HepG2 (cell line): ENCODE measurements around the gene IQSEC1. TPM values are rescaled to one million over a fixed set of nuclear protein-coding genes. Genes with fewer than 3 reads are reported as not detected.

Source experiments
- ATAC-seq: fragments of 200-7000 bp; cut with Tn5 transposase; 3 replicates; pipeline ENCODE4 v1.9.1; 2020; ENCODE audit warnings: mild to moderate bottlenecking, moderate library complexity
- BruUV-seq: library from RNA; stranded (reverse); fragments of 400-500 nt; replicated peaks from 2 replicates; lab custom pipeline; 2021; lab: Mats Ljungman, UMichigan
- CTCF ChIA-PET: fragments of 300-600 bp; formaldehyde crosslinking; extraction: SDS; loops from one replicate; lab custom pipeline; 2021; ENCODE audit warnings: low total read pairs, inconsistent platforms, low intra/inter-chr PET ratio; lab: Yijun Ruan, JAX
- POLR2A ChIA-PET: fragments of 350-600 bp; sonication (Branson Sonifier 250); formaldehyde crosslinking; loops from one replicate; lab custom pipeline; 2020; ENCODE audit warnings: antibody characterized with exemption, inconsistent platforms; lab: Yijun Ruan, JAX
- DNase-seq: peaks from one replicate; pipeline ENCODE4 v3.0.0-alpha.2; 2015; ENCODE audit warnings: low spot score
- FAIRE-seq: peaks from 3 replicates; lab custom pipeline; 2011; peaks lifted over from hg19 to GRCh38; lab: Jason Lieb, UNC
- H2AFZ ChIP-seq: one replicate; pipeline ENCODE4 v1.6.1; 2011; ENCODE audit warnings: low read length, inconsistent platforms
- H3K27ac ChIP-seq: fragments of 300-600 bp; 3 replicates; pipeline ENCODE4 v1.8.0; 2011; ENCODE audit warnings: mixed run types, mild to moderate bottlenecking, mixed read lengths, low read length, inconsistent platforms; ENCODE audit not compliant: insufficient read depth; ENCODE audit errors: extremely low read length
- H3K27me3 ChIP-seq, 2 experiments: fragments of 200-600 bp in 1 of 2; 2 replicates in 1 of 2; 3 replicates in 1 of 2; pipeline versions ENCODE4 v1.6.0 to v1.8.0; 2011; ENCODE audit warnings: low read length in 2 of 2, mild to moderate bottlenecking in 2 of 2, moderate library complexity in 2 of 2, inconsistent platforms in 1 of 2; ENCODE audit not compliant: insufficient read depth in 2 of 2, control insufficient read depth in 1 of 2
- H3K36me3 ChIP-seq, 2 experiments: fragments of 200-600 bp in 1 of 2; replicated peaks in 1 of 2; 2 replicates in 1 of 2; 3 replicates in 1 of 2; pipeline versions ENCODE4 v1.5.1 to v1.8.0; 2011; ENCODE audit warnings: low read length in 2 of 2, inconsistent platforms in 1 of 2; ENCODE audit not compliant: insufficient read depth in 2 of 2, control insufficient read depth in 1 of 2
- H3K4me1 ChIP-seq: 2 replicates; pipeline ENCODE4 v1.5.1; 2012; ENCODE audit warnings: low read length, inconsistent platforms; ENCODE audit not compliant: insufficient read depth
- H3K4me2 ChIP-seq: 2 replicates; pipeline ENCODE4 v1.6.0; 2011; ENCODE audit warnings: low read depth, low read length, inconsistent platforms
- H3K4me3 ChIP-seq, 3 experiments: fragments of 200-600 bp in 1 of 3; sonication (generic), shearing (Covaris generic) in 1 of 3; replicated peaks in 1 of 3; 2 replicates each; pipeline ENCODE4 v1.5.1; 2011 to 2016; ENCODE audit warnings: low read length in 3 of 3, inconsistent platforms in 2 of 3, low read depth in 2 of 3, mild to moderate bottlenecking in 2 of 3, control low read depth in 1 of 3, mixed read lengths in 1 of 3; ENCODE audit not compliant: insufficient read depth in 1 of 3
- H3K79me2 ChIP-seq: one replicate; pipeline ENCODE4 v1.6.1; 2011; ENCODE audit warnings: low read length, inconsistent platforms; ENCODE audit not compliant: insufficient read depth
- H3K9ac ChIP-seq: 2 replicates; pipeline ENCODE4 v1.6.0; 2011; ENCODE audit warnings: mild to moderate bottlenecking, low read depth, low read length, inconsistent platforms; ENCODE audit not compliant: insufficient read depth
- H3K9me3 ChIP-seq: 2 replicates; pipeline ENCODE4 v1.5.1; 2012; ENCODE audit warnings: mild to moderate bottlenecking, low read length
- H4K20me1 ChIP-seq: 2 replicates; pipeline ENCODE4 v1.6.0; 2011; ENCODE audit warnings: inconsistent platforms, mild to moderate bottlenecking, low read length, moderate library complexity; ENCODE audit not compliant: insufficient read depth
- GZF1 ChIP-seq: sonication (generic); formaldehyde crosslinking; IDR thresholded peaks from 2 replicates; pipeline ENCODE4 v1.5.1; 2020; ENCODE audit warnings: mild to moderate bottlenecking, missing genetic modification reagents
- MBD4 ChIP-seq: IDR thresholded peaks from 2 replicates; pipeline ENCODE4 v1.6.1; 2012; ENCODE audit warnings: low read length, inconsistent platforms, borderline replicate concordance
- SRY ChIP-seq: sonication (generic); formaldehyde crosslinking; IDR thresholded peaks from 2 replicates; pipeline ENCODE4 v1.8.0; 2022; ENCODE audit warnings: mild to moderate bottlenecking, missing genetic modification reagents
- ZKSCAN5 ChIP-seq: sonication (generic); formaldehyde crosslinking; IDR thresholded peaks from 2 replicates; pipeline ENCODE4 v1.5.1; 2020; ENCODE audit warnings: mild to moderate bottlenecking, missing genetic modification reagents
- ZNF143 ChIP-seq: sonication (generic); formaldehyde crosslinking; IDR thresholded peaks from 2 replicates; pipeline ENCODE4 v1.4.0; 2020; ENCODE audit warnings: missing genetic modification reagents
- ZNF343 ChIP-seq: sonication (generic); formaldehyde crosslinking; IDR thresholded peaks from 2 replicates; pipeline ENCODE4 v1.4.0; 2020; ENCODE audit warnings: mild to moderate bottlenecking, missing genetic modification reagents
- ZNF44 ChIP-seq: sonication (generic); formaldehyde crosslinking; IDR thresholded peaks from 2 replicates; pipeline ENCODE4 v1.5.1; 2020; ENCODE audit warnings: mild to moderate bottlenecking, missing genetic modification reagents
- ZNF749 ChIP-seq: sonication (generic); formaldehyde crosslinking; IDR thresholded peaks from 2 replicates; pipeline ENCODE4 v1.8.0; 2022; ENCODE audit warnings: mild to moderate bottlenecking, missing genetic modification reagents, moderate library complexity, borderline replicate concordance
- WGBS: methylation state at CpG from one replicate; pipeline ENCODE4 v1.1.6; 2017; ENCODE audit warnings: low lambda C conversion rate; 5-methylcytosine and 5-hydroxymethylcytosine counted together
- in situ Hi-C: cut with HindIII; loops from 2 replicates; pipeline ENCODE4 v1.10.0; 2017; ENCODE audit warnings: low pct_unique_long_range_greater_than_20kb; ENCODE audit not compliant: extremely low pct_ligation_motif_present
- intact Hi-C: fragments of 100-400 bp; cut with micrococcal nuclease; formaldehyde crosslinking; loops from one replicate; pipeline ENCODE4 v1.10.0; 2022; ENCODE audit not compliant: unreplicated experiment
- polyA plus RNA-seq, 8 experiments: library from polyadenylated mRNA; depleted of rRNA in 3 of 8; stranded (reverse) in 7 of 8; unstranded in 1 of 8; fragments of >200 nt; fragmentation: Illumina TruSeq in 4 of 8; extraction: Trizol in 4 of 8; gene quantifications; 2 replicates each; pipeline versions ENCODE4 v1.2.1 to v1.2.3, GENCODE V29; 2011 to 2016; ENCODE audit warnings: low read depth in 4 of 8, missing spikeins in 1 of 8, mixed read lengths in 1 of 8; ENCODE audit not compliant: insufficient read depth in 1 of 8
- total RNA-seq, 5 experiments: library from RNA; depleted of rRNA; stranded (reverse); fragments of >200 nt; fragmentation: Illumina TruSeq; extraction: Trizol; gene quantifications; 2 replicates each; pipeline ENCODE4 v1.2.3, GENCODE V29; 2016; ENCODE audit warnings: low read depth in 1 of 5

Gene IQSEC1
- total and polyA plus RNA-seq, 2 of the 13 experiments (the other 11 are each of a cell fraction or from before 2014, with no cell fraction given), result 17.4 to 20.2 TPM

DNA sequence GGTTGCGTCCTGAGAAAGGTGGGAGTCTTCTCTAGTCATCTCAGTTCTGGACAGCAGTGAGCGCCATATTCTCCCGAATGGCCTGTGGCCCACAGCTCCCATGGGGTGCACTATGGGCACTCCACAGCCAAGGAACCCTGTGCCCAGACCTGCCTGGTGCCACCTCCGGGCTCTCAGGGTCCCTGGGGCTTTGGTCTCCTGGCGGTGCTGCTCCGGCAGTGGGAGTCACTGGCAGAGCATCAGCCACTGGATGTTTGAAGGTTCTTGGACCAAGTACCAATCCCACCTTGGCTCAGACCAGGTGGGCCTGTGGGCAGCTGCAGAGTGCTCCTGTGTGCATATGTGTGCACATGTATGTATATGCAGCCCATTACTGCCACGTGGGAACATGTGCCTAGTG, 163.5 kb downstream of the IQSEC1 start:
- Histone ChIP-seq H3K36me3 (peaks cover 58 to 96% of the 10 kb centered on the region in 2 experiments), H3K4me2 (no peak overlapping the region), H3K4me1 (no peaks in the 10 kb centered on the region), H3K27ac (no peak overlapping the region), H3K79me2 (no peaks in the 10 kb centered on the region), H3K4me3 (no peak overlapping the region)
- no peak for FAIRE-seq
- ATAC-seq, result no peak
- in situ Hi-C loops, result no loop called here
- POLR2A ChIA-PET, result no interaction called here
- intact Hi-C loops, result no loop called here
- no TSS peak for BruUV-seq
- TF ChIP-seq MBD4 (no peak), ZNF143 (CRISPR knock-in tag) (no peak), GZF1 (CRISPR knock-in tag) (no peak)
- TF ChIP-seq, all 625 proteins: peak for 0
- Histone ChIP-seq H3K27me3 (no peaks in the 10 kb centered on the region), H3K9ac (no peak overlapping the region), H3K9me3 (no peaks in the 10 kb centered on the region), H4K20me1 (0 out of 2 replicates have a peak, but pooled peaks cover 3% of the 10 kb centered on the region), H2AFZ (no peak overlapping the region)
- CTCF ChIA-PET, result no interaction called here
- no peak for DNase-seq
- WGBS, result 80% methylated on average over 2 of the region's 7 CpGs

DNA sequence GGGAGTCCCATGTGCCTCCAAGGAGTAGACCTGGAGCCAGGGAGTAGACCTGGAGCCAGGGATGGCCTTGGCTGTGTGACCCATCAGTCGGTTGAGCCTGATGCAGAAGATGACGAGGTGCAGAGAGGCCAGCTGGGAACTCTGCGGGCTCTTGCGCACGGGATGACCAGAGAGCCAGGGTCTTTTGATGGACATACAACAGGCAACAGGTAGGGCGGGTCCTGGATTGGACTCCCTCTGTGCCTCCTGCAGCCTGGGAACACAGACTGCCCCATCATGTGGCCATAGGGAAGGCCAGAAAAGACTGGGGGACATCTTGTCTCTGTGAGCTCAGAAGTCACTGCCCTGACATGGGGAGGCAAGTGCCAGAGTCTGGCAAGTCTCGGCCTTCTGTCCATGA, 164.4 kb downstream of the IQSEC1 start:
- Histone ChIP-seq H3K36me3 (peaks cover 59 to 97% of the 10 kb centered on the region in 2 experiments), H3K4me2 (no peak overlapping the region), H3K9ac (no peak overlapping the region), H3K27ac (no peak overlapping the region), H3K4me1 (no peaks in the 10 kb centered on the region), H3K79me2 (no peaks in the 10 kb centered on the region), H4K20me1 (0 out of 2 replicates have a peak, but pooled peaks cover 3% of the 10 kb centered on the region), H2AFZ (no peak overlapping the region), H3K27me3 (no peaks in the 10 kb centered on the region), H3K4me3 (no peak overlapping the region), H3K9me3 (no peaks in the 10 kb centered on the region)
- ChIA-PET POLR2A (no interaction called here), CTCF (no interaction called here)
- intact Hi-C loops (no loop called here), in situ Hi-C loops (no loop called here)
- no peak for ATAC-seq
- no TSS peak for BruUV-seq
- DNase-seq, result no peak
- FAIRE-seq, result no peak
- no peak for TF ChIP-seq ZNF343 (CRISPR knock-in tag)
- TF ChIP-seq SRY (CRISPR knock-in tag), result no peak
- TF ChIP-seq ZNF749, result no peak
- no peak for TF ChIP-seq ZKSCAN5
- no peak for TF ChIP-seq ZNF44 (CRISPR knock-in tag)
- 96% methylated on average over 3 of the region's 7 CpGs for WGBS
